HepG2 (cell line): Measurements from ENCODE around the gene FBXL12. TPM values are rescaled to one million over a fixed set of nuclear protein-coding genes. Genes with fewer than 3 reads are reported as not detected.

Experiments used
- ARHGAP35 ChIP-seq: sonication (generic); formaldehyde crosslinking; IDR thresholded peaks from 2 replicates; pipeline ENCODE4 v1.9.0; 2022; ENCODE audit warnings: mild to moderate bottlenecking, inconsistent platforms, moderate library complexity, missing genetic modification reagents, borderline replicate concordance
- CHCHD3 ChIP-seq: sonication (generic); formaldehyde crosslinking; IDR thresholded peaks from 2 replicates; pipeline ENCODE4 v1.8.0; 2022; ENCODE audit warnings: mild to moderate bottlenecking, missing genetic modification reagents, moderate library complexity
- HINFP ChIP-seq: sonication (generic); formaldehyde crosslinking; IDR thresholded peaks from 2 replicates; pipeline ENCODE4 v1.4.0; 2020; ENCODE audit warnings: low read depth, mild to moderate bottlenecking, missing genetic modification reagents
- KDM3A ChIP-seq: IDR thresholded peaks from 2 replicates; pipeline ENCODE4 v1.6.1; 2018; ENCODE audit warnings: low read depth, missing compliant biosample characterization
- PHF20 ChIP-seq: sonication (generic); formaldehyde crosslinking; IDR thresholded peaks from 2 replicates; pipeline ENCODE4 v1.5.0; 2020; ENCODE audit warnings: mild to moderate bottlenecking, missing genetic modification reagents
- RARA ChIP-seq: IDR thresholded peaks from 2 replicates; pipeline ENCODE4 v1.6.1; 2016; ENCODE audit warnings: missing genetic modification reagents, missing compliant biosample characterization
- SAP130 ChIP-seq: IDR thresholded peaks from 2 replicates; pipeline ENCODE4 v1.6.1; 2016; ENCODE audit warnings: low read depth
- SP1 ChIP-seq, 2 experiments: fragments of 450-650 bp in 1 of 2; sonication (generic) in 1 of 2; formaldehyde crosslinking in 1 of 2; IDR thresholded peaks; 2 replicates each; pipeline versions ENCODE4 v1.4.0 to v1.6.1; 2016 to 2020; ENCODE audit warnings: missing genetic modification reagents in 1 of 2
- TAF1 ChIP-seq: sonication (generic); formaldehyde crosslinking; IDR thresholded peaks from 2 replicates; pipeline ENCODE4 v1.4.0; 2020; ENCODE audit warnings: missing genetic modification reagents
- ZFX ChIP-seq: sonication (generic); formaldehyde crosslinking; IDR thresholded peaks from 2 replicates; pipeline ENCODE4 v1.4.0; 2020; ENCODE audit warnings: mild to moderate bottlenecking, low read depth, missing genetic modification reagents, moderate library complexity
- ZMYM2 ChIP-seq: sonication (generic); formaldehyde crosslinking; IDR thresholded peaks from 2 replicates; pipeline ENCODE4 v1.8.0; 2022; ENCODE audit warnings: mild to moderate bottlenecking, missing genetic modification reagents
- ZNF101 ChIP-seq: sonication (generic); formaldehyde crosslinking; IDR thresholded peaks from 2 replicates; pipeline ENCODE4 v1.4.0; 2020; ENCODE audit warnings: mild to moderate bottlenecking, low read depth, missing genetic modification reagents, borderline replicate concordance
- ZNF124 ChIP-seq: sonication (generic); formaldehyde crosslinking; IDR thresholded peaks from 2 replicates; pipeline ENCODE4 v1.4.0; 2020; ENCODE audit warnings: missing genetic modification reagents
- ZNF747 ChIP-seq: sonication (generic); formaldehyde crosslinking; IDR thresholded peaks from 2 replicates; pipeline ENCODE4 v1.8.1; 2023; ENCODE audit warnings: missing genetic modification reagents, mild to moderate bottlenecking, borderline replicate concordance
- polyA plus RNA-seq, 8 experiments: library from polyadenylated mRNA; depleted of rRNA in 3 of 8; stranded (reverse) in 7 of 8; unstranded in 1 of 8; fragments of >200 nt; fragmentation: Illumina TruSeq in 4 of 8; extraction: Trizol in 4 of 8; gene quantifications; 2 replicates each; pipeline versions ENCODE4 v1.2.1 to v1.2.3, GENCODE V29; 2011 to 2016; ENCODE audit warnings: low read depth in 4 of 8, missing spikeins in 1 of 8, mixed read lengths in 1 of 8; ENCODE audit not compliant: insufficient read depth in 1 of 8
- total RNA-seq, 5 experiments: library from RNA; depleted of rRNA; stranded (reverse); fragments of >200 nt; fragmentation: Illumina TruSeq; extraction: Trizol; gene quantifications; 2 replicates each; pipeline ENCODE4 v1.2.3, GENCODE V29; 2016; ENCODE audit warnings: low read depth in 1 of 5
- TF ChIP-seq, protein P1 (sequence below): sonication (generic); formaldehyde crosslinking; IDR thresholded peaks from 2 replicates; pipeline ENCODE4 v1.5.0; 2020; ENCODE audit warnings: mild to moderate bottlenecking, missing genetic modification reagents, borderline replicate concordance
- TF ChIP-seq, protein P2 (sequence below): sonication (generic); formaldehyde crosslinking; IDR thresholded peaks from 2 replicates; pipeline ENCODE4 v1.4.0; 2020; ENCODE audit warnings: missing genetic modification reagents, borderline replicate concordance
- TF ChIP-seq, protein P3 (sequence below): sonication (generic); formaldehyde crosslinking; IDR thresholded peaks from 2 replicates; pipeline ENCODE4 v1.8.0; 2022; ENCODE audit warnings: missing genetic modification reagents, mild to moderate bottlenecking, borderline replicate concordance

Gene FBXL12
- total and polyA plus RNA-seq, 2 of the 13 experiments (the other 11 are each of a cell fraction or from before 2014, with no cell fraction given): 20.4 to 23.1 TPM

- TF ChIP-seq, protein P1, sequence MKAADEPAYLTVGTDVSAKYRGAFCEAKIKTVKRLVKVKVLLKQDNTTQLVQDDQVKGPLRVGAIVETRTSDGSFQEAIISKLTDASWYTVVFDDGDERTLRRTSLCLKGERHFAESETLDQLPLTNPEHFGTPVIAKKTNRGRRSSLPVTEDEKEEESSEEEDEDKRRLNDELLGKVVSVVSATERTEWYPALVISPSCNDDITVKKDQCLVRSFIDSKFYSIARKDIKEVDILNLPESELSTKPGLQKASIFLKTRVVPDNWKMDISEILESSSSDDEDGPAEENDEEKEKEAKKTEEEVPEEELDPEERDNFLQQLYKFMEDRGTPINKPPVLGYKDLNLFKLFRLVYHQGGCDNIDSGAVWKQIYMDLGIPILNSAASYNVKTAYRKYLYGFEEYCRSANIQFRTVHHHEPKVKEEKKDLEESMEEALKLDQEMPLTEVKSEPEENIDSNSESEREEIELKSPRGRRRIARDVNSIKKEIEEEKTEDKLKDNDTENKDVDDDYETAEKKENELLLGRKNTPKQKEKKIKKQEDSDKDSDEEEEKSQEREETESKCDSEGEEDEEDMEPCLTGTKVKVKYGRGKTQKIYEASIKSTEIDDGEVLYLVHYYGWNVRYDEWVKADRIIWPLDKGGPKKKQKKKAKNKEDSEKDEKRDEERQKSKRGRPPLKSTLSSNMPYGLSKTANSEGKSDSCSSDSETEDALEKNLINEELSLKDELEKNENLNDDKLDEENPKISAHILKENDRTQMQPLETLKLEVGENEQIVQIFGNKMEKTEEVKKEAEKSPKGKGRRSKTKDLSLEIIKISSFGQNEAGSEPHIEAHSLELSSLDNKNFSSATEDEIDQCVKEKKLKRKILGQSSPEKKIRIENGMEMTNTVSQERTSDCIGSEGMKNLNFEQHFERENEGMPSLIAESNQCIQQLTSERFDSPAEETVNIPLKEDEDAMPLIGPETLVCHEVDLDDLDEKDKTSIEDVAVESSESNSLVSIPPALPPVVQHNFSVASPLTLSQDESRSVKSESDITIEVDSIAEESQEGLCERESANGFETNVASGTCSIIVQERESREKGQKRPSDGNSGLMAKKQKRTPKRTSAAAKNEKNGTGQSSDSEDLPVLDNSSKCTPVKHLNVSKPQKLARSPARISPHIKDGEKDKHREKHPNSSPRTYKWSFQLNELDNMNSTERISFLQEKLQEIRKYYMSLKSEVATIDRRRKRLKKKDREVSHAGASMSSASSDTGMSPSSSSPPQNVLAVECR (CRISPR knock-in tag): peak; percentile 72; the same call in 1 of the 2 replicates
- TF ChIP-seq SAP130: peak; percentile 58
- peak; percentile 75; the same call in 1 of the 2 replicates for TF ChIP-seq ARHGAP35 (CRISPR knock-in tag)
- TF ChIP-seq ZMYM2 (CRISPR knock-in tag): no peak
- TF ChIP-seq PHF20 (CRISPR knock-in tag): peak; percentile 36
- TF ChIP-seq, protein P2, sequence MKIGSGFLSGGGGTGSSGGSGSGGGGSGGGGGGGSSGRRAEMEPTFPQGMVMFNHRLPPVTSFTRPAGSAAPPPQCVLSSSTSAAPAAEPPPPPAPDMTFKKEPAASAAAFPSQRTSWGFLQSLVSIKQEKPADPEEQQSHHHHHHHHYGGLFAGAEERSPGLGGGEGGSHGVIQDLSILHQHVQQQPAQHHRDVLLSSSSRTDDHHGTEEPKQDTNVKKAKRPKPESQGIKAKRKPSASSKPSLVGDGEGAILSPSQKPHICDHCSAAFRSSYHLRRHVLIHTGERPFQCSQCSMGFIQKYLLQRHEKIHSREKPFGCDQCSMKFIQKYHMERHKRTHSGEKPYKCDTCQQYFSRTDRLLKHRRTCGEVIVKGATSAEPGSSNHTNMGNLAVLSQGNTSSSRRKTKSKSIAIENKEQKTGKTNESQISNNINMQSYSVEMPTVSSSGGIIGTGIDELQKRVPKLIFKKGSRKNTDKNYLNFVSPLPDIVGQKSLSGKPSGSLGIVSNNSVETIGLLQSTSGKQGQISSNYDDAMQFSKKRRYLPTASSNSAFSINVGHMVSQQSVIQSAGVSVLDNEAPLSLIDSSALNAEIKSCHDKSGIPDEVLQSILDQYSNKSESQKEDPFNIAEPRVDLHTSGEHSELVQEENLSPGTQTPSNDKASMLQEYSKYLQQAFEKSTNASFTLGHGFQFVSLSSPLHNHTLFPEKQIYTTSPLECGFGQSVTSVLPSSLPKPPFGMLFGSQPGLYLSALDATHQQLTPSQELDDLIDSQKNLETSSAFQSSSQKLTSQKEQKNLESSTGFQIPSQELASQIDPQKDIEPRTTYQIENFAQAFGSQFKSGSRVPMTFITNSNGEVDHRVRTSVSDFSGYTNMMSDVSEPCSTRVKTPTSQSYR: peak; percentile 42; the same call in 1 of the 2 replicates
- TF ChIP-seq RARA (CRISPR knock-in tag): peak; percentile 20; the same call in 1 of the 2 replicates
- peak; percentile 37; the same call in 1 of the 2 replicates for TF ChIP-seq HINFP (CRISPR knock-in tag)
- no peak for TF ChIP-seq ZNF101 (CRISPR knock-in tag)
- TF ChIP-seq, protein P3, sequence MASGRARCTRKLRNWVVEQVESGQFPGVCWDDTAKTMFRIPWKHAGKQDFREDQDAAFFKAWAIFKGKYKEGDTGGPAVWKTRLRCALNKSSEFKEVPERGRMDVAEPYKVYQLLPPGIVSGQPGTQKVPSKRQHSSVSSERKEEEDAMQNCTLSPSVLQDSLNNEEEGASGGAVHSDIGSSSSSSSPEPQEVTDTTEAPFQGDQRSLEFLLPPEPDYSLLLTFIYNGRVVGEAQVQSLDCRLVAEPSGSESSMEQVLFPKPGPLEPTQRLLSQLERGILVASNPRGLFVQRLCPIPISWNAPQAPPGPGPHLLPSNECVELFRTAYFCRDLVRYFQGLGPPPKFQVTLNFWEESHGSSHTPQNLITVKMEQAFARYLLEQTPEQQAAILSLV (CRISPR knock-in tag): 0 out of 2 replicates have a peak, but pooled peaks have one; percentile 31
- peak; percentile 59; the same call in 1 of the 2 replicates for TF ChIP-seq TAF1
- peak; percentile 83 for TF ChIP-seq ZFX (CRISPR knock-in tag)
- TF ChIP-seq CHCHD3 (CRISPR knock-in tag): no peak
- TF ChIP-seq SP1 (IDR thresholded peaks at IDR 0.05): no peak
- peak; percentile 32; the same call in 1 of the 2 replicates for TF ChIP-seq SP1 (CRISPR knock-in tag; IDR thresholded peaks at IDR 0.05)
- TF ChIP-seq ZNF747 (CRISPR knock-in tag): peak; percentile 37; the same call in 1 of the 2 replicates
- TF ChIP-seq KDM3A: peak; percentile 45; the same call in 1 of the 2 replicates
- TF ChIP-seq ZNF124 (CRISPR knock-in tag): peak; percentile 24; the same call in 1 of the 2 replicates
These were observed 33.2 kb downstream of the FBXL12 start (continued) for GRCh38 chr19:9785367-9786331.
